ENCODE measurements around the gene DYNC1H1.

Gene DYNC1H1

DNA sequence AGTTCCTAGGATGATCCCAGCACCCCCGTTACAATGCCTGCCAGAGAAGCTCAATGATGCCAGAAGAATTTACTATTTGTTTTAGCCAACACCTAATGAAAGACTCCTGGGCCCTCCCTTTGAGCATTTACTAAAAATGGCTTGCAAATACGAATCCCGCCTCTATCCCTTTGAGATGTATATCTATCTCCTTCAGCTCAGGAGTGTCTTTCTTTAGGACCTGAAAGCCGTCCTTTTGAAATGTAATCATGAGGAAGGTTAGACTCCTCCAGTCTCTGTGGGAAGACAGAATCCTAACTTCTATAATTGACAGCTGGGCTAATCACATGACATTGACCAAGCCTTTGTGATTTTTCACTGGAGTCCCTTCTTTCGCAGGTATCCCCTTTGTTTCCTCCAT, 19.2 kb upstream of the DYNC1H1 start:
- no peak for DNase-seq

DNA sequence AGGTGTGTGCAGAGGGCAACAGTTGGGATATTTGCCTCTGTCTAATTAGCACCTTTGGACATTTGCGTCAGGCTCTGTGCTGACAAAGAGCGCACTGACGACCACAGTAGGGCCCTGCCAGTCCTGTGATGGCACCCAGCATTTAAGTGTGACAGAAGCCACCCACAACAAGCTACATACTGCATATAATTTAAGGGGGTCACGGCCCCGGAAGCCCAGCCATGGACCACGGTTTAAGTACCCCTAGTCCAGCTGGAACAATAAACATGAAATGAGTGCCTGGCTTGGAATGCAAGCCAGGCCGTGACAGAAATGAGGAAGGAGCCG, 16.8 kb upstream of the DYNC1H1 start:
- no peak for DNase-seq

- DNase-seq, result peak; percentile 97
Observed at GRCh38 chr14:101947904-101948665, 16.3 kb upstream of the DYNC1H1 start.

GRCh38 chr14:101948666-101949216, 15.6 kb upstream of the DYNC1H1 start:
- no peak for DNase-seq

DNA sequence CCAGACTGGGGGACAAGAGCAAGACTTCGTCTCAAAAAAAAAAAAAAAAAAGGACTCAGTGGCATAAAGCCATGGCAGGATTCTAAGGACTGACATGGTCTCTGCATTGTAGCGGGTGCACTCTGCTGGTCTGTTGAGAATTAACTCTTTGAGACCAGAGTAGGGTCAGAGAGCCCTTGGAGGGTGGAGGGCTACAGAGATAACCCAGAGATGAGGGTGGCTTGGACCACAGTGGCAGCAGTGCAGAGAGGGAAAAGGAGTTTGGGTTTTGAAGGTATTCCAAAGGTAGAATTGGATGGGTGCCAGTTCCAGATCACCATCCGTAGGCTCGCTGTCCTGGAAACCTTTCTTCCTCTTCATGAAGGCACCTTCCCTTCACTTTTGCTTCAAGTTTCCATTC, 14.3 kb upstream of the DYNC1H1 start:
- DNase-seq, result no peak

GRCh38 chr14:101950516-101951215, 13.7 kb upstream of the DYNC1H1 start:
- no peak for DNase-seq

DNA sequence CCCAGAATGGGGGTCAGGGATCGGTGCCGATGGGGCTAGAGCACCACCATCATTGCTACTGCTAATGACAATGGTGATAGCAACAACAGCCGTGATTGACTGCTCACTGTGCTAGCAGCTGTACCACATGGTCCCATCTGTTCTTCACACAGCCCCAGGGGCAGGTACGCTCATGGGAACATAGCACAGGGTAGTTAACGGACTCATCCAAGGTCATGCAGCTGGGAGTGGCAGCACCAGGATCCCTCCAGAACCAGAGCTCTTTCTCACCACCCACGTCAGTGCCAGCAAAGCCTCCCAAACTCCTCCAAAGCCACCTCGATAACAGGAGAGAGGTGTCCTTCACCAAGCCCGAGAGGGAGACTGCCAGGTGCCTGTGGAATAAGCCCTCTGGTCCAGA, 11.2 kb upstream of the DYNC1H1 start:
- DNase-seq, result no peak

DNA sequence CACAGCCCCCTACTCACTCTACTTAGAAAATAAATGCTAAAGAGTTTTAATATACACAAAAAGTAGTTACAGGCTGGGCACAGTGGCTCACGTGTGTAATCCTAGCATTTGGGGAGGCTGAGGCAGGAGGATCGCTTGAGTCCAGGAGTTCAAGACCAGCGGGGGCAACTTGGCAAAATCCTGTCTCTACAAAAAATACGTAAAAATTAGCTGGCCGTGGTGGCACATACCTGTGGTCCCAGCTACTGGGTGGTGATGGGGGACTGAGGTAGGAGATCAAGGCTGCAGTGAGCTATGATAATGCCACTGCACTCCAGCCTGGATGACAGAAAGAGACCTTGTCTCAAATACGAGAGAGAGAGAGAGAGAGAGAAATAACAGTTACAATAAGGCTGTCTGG, 9.9 kb upstream of the DYNC1H1 start:
- no peak for DNase-seq

DNA sequence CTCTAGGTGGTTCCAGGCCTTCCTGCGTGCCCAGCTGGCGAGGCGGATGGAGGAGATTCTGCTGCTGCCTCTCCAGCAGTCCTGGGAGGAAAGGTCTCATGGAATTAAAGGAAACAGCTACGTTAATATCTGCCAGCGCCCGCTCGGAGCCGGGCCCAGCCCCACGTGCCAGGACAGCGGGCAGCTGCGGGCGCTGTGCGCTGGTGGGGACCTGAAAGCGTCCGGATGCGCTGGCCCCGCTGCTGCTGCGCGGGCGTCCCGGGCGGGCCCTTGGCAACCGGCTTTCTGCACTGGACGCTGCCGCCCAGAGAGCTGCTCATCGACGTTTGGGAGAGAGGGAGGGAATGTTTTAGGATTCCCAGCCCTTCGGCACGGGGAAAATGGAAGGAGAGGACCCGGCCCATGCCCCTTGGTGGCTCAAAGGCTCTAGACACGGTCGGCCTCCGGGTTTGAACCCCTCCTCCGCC, 8.6 kb upstream of the DYNC1H1 start:
- DNase-seq, result no peak

- DNase-seq, result no peak
Observed at GRCh38 chr14:101956179-101956885, 8.0 kb upstream of the DYNC1H1 start.

GRCh38 chr14:101957406-101958234, 6.8 kb upstream of the DYNC1H1 start:
- no peak for DNase-seq

DNA sequence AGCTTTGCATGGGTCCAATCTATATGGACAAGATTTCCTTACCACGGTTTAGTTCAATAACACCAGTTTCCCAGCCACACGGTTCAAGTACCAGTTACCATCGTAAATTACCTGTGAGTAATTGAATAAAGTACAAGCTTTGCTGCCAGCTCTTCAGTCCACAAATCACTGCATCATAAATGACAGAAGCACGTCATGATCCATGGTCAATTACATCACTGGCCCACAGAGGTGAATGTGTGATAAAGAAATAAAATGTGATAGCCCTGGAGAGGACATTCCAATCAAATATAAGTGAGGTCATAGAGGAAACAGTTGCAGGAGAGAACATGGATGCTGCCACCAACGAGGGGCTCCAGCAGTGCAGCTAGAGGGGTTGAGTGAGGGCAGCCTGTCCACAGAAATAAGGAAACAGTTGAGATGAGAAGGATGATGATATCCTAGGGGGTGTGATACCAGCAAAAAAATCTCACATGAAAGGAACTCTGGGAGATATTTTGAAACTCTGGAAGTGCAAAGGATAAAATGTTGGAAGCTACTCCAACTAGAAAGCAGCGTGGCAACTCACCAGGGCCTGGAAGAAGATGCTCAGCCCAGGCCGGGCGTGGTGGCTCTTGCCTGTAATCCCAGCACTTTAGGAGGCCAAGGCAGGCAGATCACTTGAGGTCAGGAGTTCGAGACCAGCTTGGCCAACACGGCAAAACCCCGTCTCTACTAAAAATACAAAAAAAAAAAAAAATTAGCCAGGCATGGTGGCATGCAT, 5.8 kb upstream of the DYNC1H1 start:
- no peak for DNase-seq

GRCh38 chr14:101959277-101959676, 5.1 kb upstream of the DYNC1H1 start:
- no peak for DNase-seq

DNA sequence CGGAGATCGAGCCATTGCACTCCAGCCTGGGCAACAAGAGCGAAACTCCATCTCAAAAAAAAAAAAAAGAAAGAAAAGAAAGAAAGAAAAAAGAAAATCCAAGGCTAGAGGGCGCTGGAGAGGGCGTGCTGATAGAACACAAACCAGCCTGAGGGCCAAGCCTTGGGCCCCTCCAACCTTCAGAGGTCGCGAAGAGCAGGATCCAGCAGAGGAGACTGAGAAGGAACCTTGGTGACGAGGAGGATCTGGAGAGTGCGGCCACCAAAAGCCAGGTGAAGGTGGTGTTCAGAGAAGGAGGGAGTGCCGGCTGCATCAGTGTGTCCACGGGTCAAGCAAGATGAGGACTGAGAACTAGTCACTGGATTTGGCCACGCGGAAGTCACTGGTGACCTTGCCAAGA, 4.1 kb upstream of the DYNC1H1 start:
- DNase-seq, result no peak

GRCh38 chr14:101961011-101961721, 3.2 kb upstream of the DYNC1H1 start:
- peak; percentile 51 for DNase-seq

DNA sequence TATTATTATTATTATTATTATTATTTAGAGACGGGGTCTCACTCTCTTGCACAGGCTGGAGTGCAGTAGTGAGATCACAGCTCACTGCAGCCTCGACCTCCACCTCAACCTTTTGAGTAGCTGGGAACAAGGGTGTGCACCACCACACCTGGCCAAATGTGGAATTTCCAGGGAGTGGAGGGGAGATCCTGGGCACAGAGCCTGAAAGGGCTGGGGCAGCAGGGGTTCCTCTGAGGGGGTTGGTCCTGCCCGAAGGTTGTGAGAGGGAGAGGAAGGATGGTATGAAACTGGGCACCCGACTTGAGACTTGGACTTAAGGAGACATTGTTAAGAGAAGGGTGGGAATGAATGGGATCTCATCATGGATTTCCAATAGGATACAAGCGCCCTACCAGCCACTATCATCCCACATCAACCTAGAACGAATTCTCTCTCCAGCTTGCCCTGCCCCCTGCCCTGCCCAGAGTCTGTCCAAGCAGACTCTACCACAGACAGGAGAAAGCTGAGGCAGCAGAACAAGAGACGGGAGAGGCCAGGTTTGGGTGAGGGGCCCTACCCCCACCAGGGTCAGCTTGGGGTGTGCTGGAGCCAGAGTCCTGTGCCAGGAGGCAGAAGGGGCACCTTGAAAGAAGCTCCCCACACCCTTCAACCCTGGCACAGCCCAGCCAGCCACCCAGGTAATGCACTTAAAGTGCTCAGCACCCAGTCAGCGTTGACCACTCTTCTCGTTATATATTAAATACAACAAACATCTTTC, 2.4 kb upstream of the DYNC1H1 start:
- no peak for DNase-seq

DNA sequence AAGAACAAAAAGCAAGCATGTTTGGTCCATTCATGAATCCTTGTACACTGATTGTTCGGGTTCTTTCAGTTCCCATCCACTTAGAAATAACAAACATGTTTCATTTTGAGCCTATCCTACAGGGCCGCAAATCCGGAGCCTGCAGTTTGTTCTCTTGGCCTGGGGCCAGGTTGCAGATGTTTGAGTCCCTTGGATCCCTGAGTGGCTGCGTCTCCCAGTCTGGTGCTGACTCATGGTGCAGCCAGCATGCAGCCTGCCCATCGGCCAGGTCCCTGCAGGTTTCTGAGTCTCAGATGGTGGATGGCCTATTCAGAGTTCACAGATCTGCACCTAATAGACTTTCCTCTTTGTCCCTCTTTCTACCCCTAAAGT, 1.9 kb upstream of the DYNC1H1 start:
- DNase-seq, result peak; percentile 78

DNA sequence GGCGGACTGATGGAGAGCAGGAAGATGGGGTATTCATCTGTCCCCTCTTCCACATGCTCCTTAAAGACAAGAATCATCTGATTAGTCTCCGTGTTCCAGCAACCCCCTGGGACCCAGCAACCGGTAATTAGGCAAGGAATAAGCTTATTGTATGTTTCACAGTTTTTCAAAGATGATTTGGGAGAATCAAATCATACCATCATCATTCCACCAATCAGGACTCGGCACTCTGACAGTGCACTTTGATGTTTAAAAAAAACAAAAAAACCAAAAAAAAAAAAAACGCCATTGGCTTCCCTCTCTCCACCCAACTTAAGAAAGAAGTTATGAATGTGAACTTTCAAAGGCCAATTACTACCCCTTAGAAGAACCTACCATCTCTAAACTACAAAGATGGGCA, 1.3 kb upstream of the DYNC1H1 start:
- DNase-seq, result no peak

- DNase-seq, result no peak
Observed at GRCh38 chr14:101963656-101964296, 597 bp upstream of the DYNC1H1 start.

DNA sequence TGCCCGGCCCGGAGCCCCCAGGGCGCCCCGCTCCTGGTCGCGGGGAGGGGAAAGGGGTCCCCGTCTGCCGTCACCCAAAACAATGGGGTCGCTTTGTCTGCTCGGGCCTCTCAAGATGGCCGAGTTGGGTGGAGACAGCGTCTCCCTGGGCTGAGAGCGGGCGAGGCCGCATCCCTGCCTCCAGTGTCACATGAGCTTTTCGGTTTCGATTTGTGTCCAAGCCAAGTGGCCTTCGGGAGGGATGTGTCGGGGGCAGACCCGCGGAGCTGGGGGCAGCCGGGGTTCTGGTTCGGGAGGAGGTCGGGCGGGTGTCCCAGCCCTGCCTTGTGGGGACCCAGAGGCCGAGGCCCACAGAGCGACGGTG, 790 bp downstream of the DYNC1H1 start:
- DNase-seq, result no peak
